NK-92 treated with Interleukin-12 subunit alpha and Interleukin-12 subunit beta, amount 100 ng/mL, for 24 hours (cell line): Measurements from ENCODE around the gene SUN3.
"Not testable (repeated sequence)": the region's sequence is repeated elsewhere in the genome, so short reads cannot be mapped to it uniquely, and the experiment has no call there.

Source experiments
- DNase-seq: peaks from one replicate; lab custom pipeline; 2025; lab: John Stamatoyannopoulos, UW

The SUN3 gene

GRCh38 chr7:47943676-47944474 lies 85.0 kb downstream of the SUN3 start:
- no peak for DNase-seq

- not testable (repeated sequence) for DNase-seq
Observed at GRCh38 chr7:47942651-47943050, 86.3 kb downstream of the SUN3 start.

- DNase-seq: no peak
Observed at GRCh38 chr7:47942132-47942531, 86.8 kb downstream of the SUN3 start.

GRCh38 chr7:47941136-47941844 lies 87.6 kb downstream of the SUN3 start:
- DNase-seq: no peak

- no peak for DNase-seq
Observed at GRCh38 chr7:47940088-47941013, 88.6 kb downstream of the SUN3 start.

GRCh38 chr7:47939425-47940036 lies 89.4 kb downstream of the SUN3 start:
- no peak for DNase-seq

GRCh38 chr7:47938574-47939165 lies 90.2 kb downstream of the SUN3 start:
- DNase-seq: no peak

GRCh38 chr7:47937711-47938573 lies 91.0 kb downstream of the SUN3 start:
- DNase-seq: no peak
